ENCODE measurements around the gene TSPAN4. TPM values are rescaled to one million over a fixed set of nuclear protein-coding genes. Genes with fewer than 3 reads are reported as not detected.

Gene TSPAN4
- total and polyA plus RNA-seq, 2 of the 13 experiments (the other 11 are each of a cell fraction or from before 2014, with no cell fraction given): 31.7 to 68.3 TPM

DNA sequence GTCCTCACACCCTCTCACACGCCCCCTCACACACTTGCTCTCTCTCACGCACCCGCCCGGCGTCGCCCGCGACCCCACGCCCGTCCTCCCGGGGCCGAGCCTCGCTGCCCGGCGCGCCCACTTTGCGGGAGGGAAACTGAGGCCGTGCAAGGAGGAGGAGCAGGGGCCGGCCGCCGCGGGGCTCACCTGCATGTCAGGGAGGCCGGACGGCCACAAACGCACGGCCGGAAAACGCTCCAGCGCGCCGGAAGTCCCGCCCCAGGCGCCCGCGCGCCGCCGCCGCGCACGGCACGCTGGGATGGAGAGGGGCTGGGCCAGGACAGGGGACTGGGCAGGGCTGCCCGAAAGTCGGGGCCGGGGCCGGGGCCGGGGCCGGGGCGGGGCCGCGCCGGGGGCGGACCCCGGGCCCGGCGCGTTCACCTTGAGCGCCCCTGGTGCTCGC lies 68.0 kb downstream of the TSPAN4 start, which contains the start of gene CHID1 (continued):
- TF ChIP-seq, protein P1, sequence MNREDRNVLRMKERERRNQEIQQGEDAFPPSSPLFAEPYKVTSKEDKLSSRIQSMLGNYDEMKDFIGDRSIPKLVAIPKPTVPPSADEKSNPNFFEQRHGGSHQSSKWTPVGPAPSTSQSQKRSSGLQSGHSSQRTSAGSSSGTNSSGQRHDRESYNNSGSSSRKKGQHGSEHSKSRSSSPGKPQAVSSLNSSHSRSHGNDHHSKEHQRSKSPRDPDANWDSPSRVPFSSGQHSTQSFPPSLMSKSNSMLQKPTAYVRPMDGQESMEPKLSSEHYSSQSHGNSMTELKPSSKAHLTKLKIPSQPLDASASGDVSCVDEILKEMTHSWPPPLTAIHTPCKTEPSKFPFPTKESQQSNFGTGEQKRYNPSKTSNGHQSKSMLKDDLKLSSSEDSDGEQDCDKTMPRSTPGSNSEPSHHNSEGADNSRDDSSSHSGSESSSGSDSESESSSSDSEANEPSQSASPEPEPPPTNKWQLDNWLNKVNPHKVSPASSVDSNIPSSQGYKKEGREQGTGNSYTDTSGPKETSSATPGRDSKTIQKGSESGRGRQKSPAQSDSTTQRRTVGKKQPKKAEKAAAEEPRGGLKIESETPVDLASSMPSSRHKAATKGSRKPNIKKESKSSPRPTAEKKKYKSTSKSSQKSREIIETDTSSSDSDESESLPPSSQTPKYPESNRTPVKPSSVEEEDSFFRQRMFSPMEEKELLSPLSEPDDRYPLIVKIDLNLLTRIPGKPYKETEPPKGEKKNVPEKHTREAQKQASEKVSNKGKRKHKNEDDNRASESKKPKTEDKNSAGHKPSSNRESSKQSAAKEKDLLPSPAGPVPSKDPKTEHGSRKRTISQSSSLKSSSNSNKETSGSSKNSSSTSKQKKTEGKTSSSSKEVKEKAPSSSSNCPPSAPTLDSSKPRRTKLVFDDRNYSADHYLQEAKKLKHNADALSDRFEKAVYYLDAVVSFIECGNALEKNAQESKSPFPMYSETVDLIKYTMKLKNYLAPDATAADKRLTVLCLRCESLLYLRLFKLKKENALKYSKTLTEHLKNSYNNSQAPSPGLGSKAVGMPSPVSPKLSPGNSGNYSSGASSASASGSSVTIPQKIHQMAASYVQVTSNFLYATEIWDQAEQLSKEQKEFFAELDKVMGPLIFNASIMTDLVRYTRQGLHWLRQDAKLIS (CRISPR knock-in tag; IDR thresholded peaks at IDR 0.05): no peak
- no peak for TF ChIP-seq XBP1 (CRISPR knock-in tag; IDR thresholded peaks at IDR 0.05)
- TF ChIP-seq ZNF253 (CRISPR knock-in tag; IDR thresholded peaks at IDR 0.05; ENCODE audit: borderline replicate concordance): peak; percentile 89; the same call in 1 of the 2 replicates
- TF ChIP-seq ZNF446 (CRISPR knock-in tag; IDR thresholded peaks at IDR 0.05): peak; percentile 48; the same call in 1 of the 2 replicates
- TF ChIP-seq NR3C1 (CRISPR knock-in tag; IDR thresholded peaks at IDR 0.05): no peak
- peak; percentile 77; the same call in 1 of the 2 replicates for TF ChIP-seq ATF7-NPFF (CRISPR knock-in tag; IDR thresholded peaks at IDR 0.05; ENCODE audit: low read depth)
- TF ChIP-seq SALL1 (CRISPR knock-in tag; IDR thresholded peaks at IDR 0.05): peak; percentile 70
- no peak for TF ChIP-seq ZBTB1 (CRISPR knock-in tag; IDR thresholded peaks at IDR 0.05; ENCODE audit: borderline replicate concordance)
- TF ChIP-seq ZNF34 (CRISPR knock-in tag; IDR thresholded peaks at IDR 0.05; ENCODE audit: borderline replicate concordance): no peak
- TF ChIP-seq ZNF619 (CRISPR knock-in tag; IDR thresholded peaks at IDR 0.05): 0 out of 2 replicates have a peak, but pooled peaks have one; percentile 50
- no peak for TF ChIP-seq NONO (IDR thresholded peaks at IDR 0.05)
- TF ChIP-seq NONO (CRISPR knock-in tag; conservative IDR thresholded peaks at IDR 0.05): peak; percentile 77
- TF ChIP-seq XRCC5 (optimal IDR thresholded peaks at IDR 0.05; ENCODE audit: low read length): no peak
- TF ChIP-seq LCORL (IDR thresholded peaks at IDR 0.05): no peak
- peak; percentile 41; the same call in 1 of the 2 replicates for TF ChIP-seq LCORL (CRISPR knock-in tag; IDR thresholded peaks at IDR 0.05)
- TF ChIP-seq, protein P2, sequence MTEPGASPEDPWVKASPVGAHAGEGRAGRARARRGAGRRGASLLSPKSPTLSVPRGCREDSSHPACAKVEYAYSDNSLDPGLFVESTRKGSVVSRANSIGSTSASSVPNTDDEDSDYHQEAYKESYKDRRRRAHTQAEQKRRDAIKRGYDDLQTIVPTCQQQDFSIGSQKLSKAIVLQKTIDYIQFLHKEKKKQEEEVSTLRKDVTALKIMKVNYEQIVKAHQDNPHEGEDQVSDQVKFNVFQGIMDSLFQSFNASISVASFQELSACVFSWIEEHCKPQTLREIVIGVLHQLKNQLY (CRISPR knock-in tag; IDR thresholded peaks at IDR 0.05): no peak
- TF ChIP-seq ZNF792 (CRISPR knock-in tag; IDR thresholded peaks at IDR 0.05): peak; percentile 26; the same call in 1 of the 2 replicates
- TF ChIP-seq AHR (CRISPR knock-in tag; IDR thresholded peaks at IDR 0.05): 0 out of 2 replicates have a peak, but pooled peaks have one; percentile 14
- no peak for TF ChIP-seq PHB2 (IDR thresholded peaks at IDR 0.05; ENCODE audit: partially characterized antibody)
- no peak for TF ChIP-seq KAT2B (IDR thresholded peaks at IDR 0.05; ENCODE audit: borderline replicate concordance, low read depth, low read length)
- no peak for TF ChIP-seq TCF12 (IDR thresholded peaks at IDR 0.05)
- no peak for TF ChIP-seq TCF12 (CRISPR knock-in tag; IDR thresholded peaks at IDR 0.05)
- TF ChIP-seq ZBTB7A (CRISPR knock-in tag; IDR thresholded peaks at IDR 0.05): 0 out of 2 replicates have a peak, but pooled peaks have one; percentile 25
- TF ChIP-seq ISX (CRISPR knock-in tag; conservative IDR thresholded peaks at IDR 0.05): no peak
- TF ChIP-seq ZNF883 (CRISPR knock-in tag; IDR thresholded peaks at IDR 0.05; ENCODE audit: not compliant biosample characterization): no peak
- TF ChIP-seq, protein P3, sequence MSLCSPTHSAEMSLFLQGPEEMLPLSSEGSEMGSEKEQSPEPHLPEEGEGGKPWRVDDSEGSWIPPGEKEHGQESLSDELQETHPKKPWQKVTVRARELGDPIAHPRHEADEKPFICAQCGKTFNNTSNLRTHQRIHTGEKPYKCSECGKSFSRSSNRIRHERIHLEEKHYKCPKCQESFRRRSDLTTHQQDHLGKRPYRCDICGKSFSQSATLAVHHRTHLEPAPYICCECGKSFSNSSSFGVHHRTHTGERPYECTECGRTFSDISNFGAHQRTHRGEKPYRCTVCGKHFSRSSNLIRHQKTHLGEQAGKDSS (CRISPR knock-in tag; IDR thresholded peaks at IDR 0.05; ENCODE audit: borderline replicate concordance, low read depth): no peak
- TF ChIP-seq GABPA (IDR thresholded peaks at IDR 0.05; ENCODE audit: low read depth, low read length): peak; percentile 90
- peak; percentile 76 for TF ChIP-seq GABPA (CRISPR knock-in tag; IDR thresholded peaks at IDR 0.05; ENCODE audit: low read depth)
- peak; percentile 89 for TF ChIP-seq SP2 (CRISPR knock-in tag; IDR thresholded peaks at IDR 0.05)
- no peak for TF ChIP-seq RAD51 (IDR thresholded peaks at IDR 0.05; ENCODE audit: borderline replicate concordance)
- TF ChIP-seq SMYD3 (CRISPR knock-in tag; IDR thresholded peaks at IDR 0.05): no peak
